ENCODE results near the gene MRPS35.

The MRPS35 gene

DNA sequence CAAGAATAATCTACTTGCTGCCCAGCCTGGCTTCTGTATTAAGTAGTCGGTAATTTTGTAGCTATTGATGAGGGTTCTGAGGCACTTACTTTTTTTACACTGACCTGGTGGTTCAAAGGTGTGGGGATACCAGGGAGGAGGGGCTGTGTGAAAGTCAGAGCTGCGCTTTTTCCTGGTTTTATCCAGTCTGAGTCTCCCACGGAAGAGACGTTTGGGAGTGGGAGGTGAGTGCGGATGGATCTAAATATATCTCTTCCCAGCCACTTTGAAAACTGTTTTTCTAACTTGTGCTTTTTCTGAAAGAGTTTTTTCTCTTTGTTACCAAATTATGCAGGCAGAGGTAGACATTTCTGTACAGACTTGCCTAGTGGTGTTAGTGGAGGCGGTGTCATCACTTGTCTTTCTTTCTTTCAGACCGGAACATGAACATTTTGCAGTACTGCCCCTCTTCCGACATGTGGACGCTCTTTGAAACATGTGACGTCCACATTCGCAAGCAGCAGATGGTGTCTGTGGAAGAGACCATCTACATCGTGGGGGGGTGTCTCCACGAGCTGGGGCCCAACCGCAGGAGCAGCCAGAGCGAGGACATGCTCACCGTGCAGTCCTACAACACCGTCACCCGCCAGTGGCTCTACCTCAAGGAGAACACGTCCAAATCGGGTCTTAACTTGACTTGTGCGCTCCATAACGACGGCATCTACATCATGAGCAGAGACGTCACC is 86.8 kb downstream of the MRPS35 start:
- TF ChIP-seq, protein P1, sequence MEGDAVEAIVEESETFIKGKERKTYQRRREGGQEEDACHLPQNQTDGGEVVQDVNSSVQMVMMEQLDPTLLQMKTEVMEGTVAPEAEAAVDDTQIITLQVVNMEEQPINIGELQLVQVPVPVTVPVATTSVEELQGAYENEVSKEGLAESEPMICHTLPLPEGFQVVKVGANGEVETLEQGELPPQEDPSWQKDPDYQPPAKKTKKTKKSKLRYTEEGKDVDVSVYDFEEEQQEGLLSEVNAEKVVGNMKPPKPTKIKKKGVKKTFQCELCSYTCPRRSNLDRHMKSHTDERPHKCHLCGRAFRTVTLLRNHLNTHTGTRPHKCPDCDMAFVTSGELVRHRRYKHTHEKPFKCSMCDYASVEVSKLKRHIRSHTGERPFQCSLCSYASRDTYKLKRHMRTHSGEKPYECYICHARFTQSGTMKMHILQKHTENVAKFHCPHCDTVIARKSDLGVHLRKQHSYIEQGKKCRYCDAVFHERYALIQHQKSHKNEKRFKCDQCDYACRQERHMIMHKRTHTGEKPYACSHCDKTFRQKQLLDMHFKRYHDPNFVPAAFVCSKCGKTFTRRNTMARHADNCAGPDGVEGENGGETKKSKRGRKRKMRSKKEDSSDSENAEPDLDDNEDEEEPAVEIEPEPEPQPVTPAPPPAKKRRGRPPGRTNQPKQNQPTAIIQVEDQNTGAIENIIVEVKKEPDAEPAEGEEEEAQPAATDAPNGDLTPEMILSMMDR (IDR thresholded peaks at IDR 0.05), result no peak
- H3K27ac ChIP-seq, result no peak overlapping the region

DNA sequence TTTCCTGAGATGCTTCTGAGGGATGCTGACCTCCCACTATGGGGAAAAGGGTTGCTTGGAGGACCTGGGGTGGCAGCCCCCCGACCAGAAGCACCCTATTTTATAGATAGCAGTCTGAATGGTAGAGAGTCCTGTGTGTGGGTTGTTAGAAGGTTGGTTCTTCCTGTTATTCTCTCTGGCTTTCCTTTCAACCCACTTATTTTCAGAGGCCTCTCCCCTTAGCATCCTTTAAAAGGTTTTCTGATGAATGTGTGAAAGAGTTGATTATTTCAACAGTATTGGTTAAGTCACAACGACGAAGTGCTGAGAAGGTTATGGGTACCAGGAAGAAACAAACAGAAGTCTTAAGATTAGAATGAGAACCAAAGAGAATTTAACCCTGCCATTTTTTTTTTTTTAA is 90.2 kb downstream of the MRPS35 start:
- H3K4me3 ChIP-seq, result no peak overlapping the region
- no peak overlapping the region for H3K27ac ChIP-seq
- no peak for DNase-seq (ENCODE audit: low spot score)
- TF ChIP-seq, protein P1 (IDR thresholded peaks at IDR 0.05), result no peak

More for the DNA sequence above, 86.8 kb downstream of the MRPS35 start:
- no peak for DNase-seq (ENCODE audit: low spot score)
- no peak overlapping the region for H3K4me3 ChIP-seq

GRCh38 chr12:27801630-27802029 is 91.0 kb downstream of the MRPS35 start:
- Histone ChIP-seq H3K27ac (no peak overlapping the region), H3K4me3 (no peak overlapping the region)
- TF ChIP-seq, protein P1 (IDR thresholded peaks at IDR 0.05), result no peak
- DNase-seq (ENCODE audit: low spot score), result no peak

GRCh38 chr12:27802511-27802910 is 91.9 kb downstream of the MRPS35 start:
- TF ChIP-seq, protein P1 (IDR thresholded peaks at IDR 0.05), result no peak
- H3K27ac ChIP-seq, result no peak overlapping the region
- no peak for DNase-seq (ENCODE audit: low spot score)

GRCh38 chr12:27802936-27803335 is 92.3 kb downstream of the MRPS35 start:
- Histone ChIP-seq H3K4me3 (no peak overlapping the region), H3K27ac (no peak overlapping the region)
- no peak for DNase-seq (ENCODE audit: low spot score)
- TF ChIP-seq, protein P1 (IDR thresholded peaks at IDR 0.05), result no peak

More at GRCh38 chr12:27802511-27802910, 91.9 kb downstream of the MRPS35 start:
- no peak overlapping the region for H3K4me3 ChIP-seq

DNA sequence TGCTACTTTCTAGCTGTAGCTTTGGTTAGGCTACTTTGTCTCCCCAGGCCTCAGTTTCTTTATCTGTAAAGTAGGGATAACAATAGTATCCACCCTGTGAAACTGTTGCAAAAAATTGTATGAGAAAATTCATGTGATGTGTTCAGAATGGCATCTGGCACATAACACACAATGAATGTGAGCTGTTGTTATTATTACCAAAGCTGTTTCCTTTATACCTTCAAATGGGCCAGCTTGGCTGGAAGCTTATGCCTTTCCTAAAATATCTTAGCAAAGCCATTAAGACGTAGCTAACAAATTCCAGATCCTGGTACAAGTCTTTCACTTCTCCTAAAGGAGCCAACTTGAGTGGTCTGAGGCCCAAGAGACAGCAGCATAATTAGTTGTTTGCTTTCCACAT is 94.6 kb downstream of the MRPS35 start:
- Histone ChIP-seq H3K27ac (no peak overlapping the region), H3K4me3 (no peak overlapping the region)
- TF ChIP-seq, protein P1 (IDR thresholded peaks at IDR 0.05), result no peak
- no peak for DNase-seq (ENCODE audit: low spot score)
